K562 (cell line): ENCODE data around the gene FKBP1B. TPM values are rescaled to one million over a fixed set of nuclear protein-coding genes. Genes with fewer than 3 reads are reported as not detected.

ENCODE experiments used
- KLF13 ChIP-seq: fragments of 450-650 bp; IDR thresholded peaks from 2 replicates; pipeline ENCODE4 v1.6.1; 2016; ENCODE audit warnings: missing genetic modification characterization, low read depth, mild to moderate bottlenecking, missing compliant biosample characterization, moderate library complexity, borderline replicate concordance
- NEUROD1 ChIP-seq: fragments of 150-350 bp; IDR thresholded peaks from 2 replicates; pipeline ENCODE4 v1.6.1; 2014; ENCODE audit warnings: borderline replicate concordance, low read length, low read depth; ENCODE audit not compliant: partially characterized antibody
- POLR2B ChIP-seq: fragments of 450-650 bp; IDR thresholded peaks from 2 replicates; pipeline ENCODE4 v1.6.1; 2018; ENCODE audit warnings: low read depth; ENCODE audit not compliant: partially characterized antibody
- PTRF ChIP-seq: fragments of 450-650 bp; IDR thresholded peaks from 2 replicates; pipeline ENCODE4 v1.6.1; 2016; ENCODE audit warnings: mild to moderate bottlenecking, missing genetic modification characterization, missing compliant biosample characterization
- SIN3A ChIP-seq, 2 experiments: fragments of 150-350 bp in 1 of 2; IDR thresholded peaks; 2 replicates each; pipeline ENCODE4 v1.6.1; 2011 to 2016; ENCODE audit warnings: borderline replicate concordance in 2 of 2, low read depth in 2 of 2, low read length in 2 of 2, mild to moderate bottlenecking in 2 of 2, moderate library complexity in 2 of 2; ENCODE audit not compliant: control insufficient read depth in 1 of 2
- SMAD1 ChIP-seq: fragments of 150-350 bp; IDR thresholded peaks from 2 replicates; pipeline ENCODE4 v1.6.1; 2014; ENCODE audit warnings: low read length, low read depth; ENCODE audit not compliant: partially characterized antibody
- SP1 ChIP-seq: sonication (generic); formaldehyde crosslinking; IDR thresholded peaks from 2 replicates; pipeline ENCODE4 v1.8.1; 2022; ENCODE audit warnings: mild to moderate bottlenecking, missing genetic modification reagents
- SP2 ChIP-seq: IDR thresholded peaks from 2 replicates; pipeline ENCODE4 v1.6.1; 2011; ENCODE audit warnings: mild to moderate bottlenecking, low read depth, low read length, moderate library complexity; ENCODE audit not compliant: poor library complexity, severe bottlenecking; ENCODE audit errors: extremely low read depth
- THRB ChIP-seq: fragments of 450-650 bp; formaldehyde crosslinking; conservative IDR thresholded peaks from 2 replicates; pipeline ENCODE4 v1.4.0; 2022; ENCODE audit warnings: mild to moderate bottlenecking, missing genetic modification characterization
- XRCC3 ChIP-seq: fragments of 450-650 bp; IDR thresholded peaks from 2 replicates; pipeline ENCODE4 v1.6.1; 2017; ENCODE audit warnings: mild to moderate bottlenecking, moderate library complexity
- YY1 ChIP-seq, 3 experiments: IDR thresholded peaks; 2 replicates each; pipeline ENCODE4 v1.6.1; 2011; ENCODE audit warnings: low read length in 2 of 3, mild to moderate bottlenecking in 2 of 3, moderate library complexity in 2 of 3, borderline replicate concordance in 1 of 3, control low read depth in 1 of 3, low read depth in 1 of 3; ENCODE audit not compliant: insufficient read depth in 3 of 3, insufficient replicate concordance in 2 of 3, control insufficient read depth in 1 of 3, insufficient read length in 1 of 3; ENCODE audit errors: extremely low read depth in 1 of 3
- ZBTB17 ChIP-seq: fragments of 450-650 bp; formaldehyde crosslinking; IDR thresholded peaks from 2 replicates; pipeline ENCODE4 v1.4.0; 2020; ENCODE audit warnings: mild to moderate bottlenecking
- ZNF586 ChIP-seq: fragments of 450-650 bp; formaldehyde crosslinking; conservative IDR thresholded peaks from 2 replicates; pipeline ENCODE4 v1.4.0; 2020; ENCODE audit warnings: mild to moderate bottlenecking, moderate library complexity
- ZNF830 ChIP-seq: fragments of 250-450 bp; sonication (Bioruptor Pico); IDR thresholded peaks from 2 replicates; pipeline ENCODE4 v1.5.0; 2021; ENCODE audit warnings: mild to moderate bottlenecking
- polyA plus RNA-seq, 8 experiments: library from polyadenylated mRNA; depleted of rRNA in 4 of 8; stranded (reverse) in 5 of 8; unstranded in 3 of 8; fragments of >200 nt; fragmentation: Nextera tagmentation in 2 of 8; fragmentation: Illumina TruSeq in 1 of 8; extraction: Ambion mirVana in 2 of 8; extraction: Trizol in 1 of 8; gene quantifications; 2 replicates each; pipeline versions ENCODE4 v1.2.1 to v1.2.3, GENCODE V29; 2011 to 2014; ENCODE audit warnings: inconsistent platforms in 1 of 8, missing spikeins in 1 of 8
- total RNA-seq, 7 experiments: library from RNA; depleted of rRNA in 6 of 7; stranded (reverse); fragments of >200 nt in 6 of 7; fragmentation: Illumina TruSeq in 2 of 7; extraction: Trizol in 2 of 7; gene quantifications; 2 replicates each; pipeline versions ENCODE4 v1.2.1 to v1.2.3, GENCODE V29; 2011 to 2021; ENCODE audit warnings: low replicate concordance in 1 of 7
- TF ChIP-seq, protein P1 (sequence below), 2 experiments: fragments of 450-650 bp; IDR thresholded peaks; 2 replicates each; pipeline ENCODE4 v1.6.1; 2016
- TF ChIP-seq, protein P2 (sequence below): fragments of 450-650 bp; IDR thresholded peaks from 2 replicates; pipeline ENCODE4 v1.6.1; 2014; ENCODE audit warnings: low read depth, mild to moderate bottlenecking, moderate library complexity, borderline replicate concordance
- TF ChIP-seq, protein P3 (sequence below), 2 experiments: fragments of 150-350 bp in 1 of 2; IDR thresholded peaks; 2 replicates each; pipeline ENCODE4 v1.6.1; 2012 to 2016; ENCODE audit warnings: low read depth in 2 of 2, low read length in 2 of 2, mild to moderate bottlenecking in 1 of 2, moderate library complexity in 1 of 2

FKBP1B gene
- total and polyA plus RNA-seq, 9 of the 15 experiments (the other 6 are each of a cell fraction or from before 2014, with no cell fraction given) = 0.58 to 9.4 (median 1.6) TPM

GRCh38 chr2:24046930-24047702 lies 2.4 kb upstream of the FKBP1B start, which contains the start of gene WDCP (continued):
- TF ChIP-seq, protein P1, sequence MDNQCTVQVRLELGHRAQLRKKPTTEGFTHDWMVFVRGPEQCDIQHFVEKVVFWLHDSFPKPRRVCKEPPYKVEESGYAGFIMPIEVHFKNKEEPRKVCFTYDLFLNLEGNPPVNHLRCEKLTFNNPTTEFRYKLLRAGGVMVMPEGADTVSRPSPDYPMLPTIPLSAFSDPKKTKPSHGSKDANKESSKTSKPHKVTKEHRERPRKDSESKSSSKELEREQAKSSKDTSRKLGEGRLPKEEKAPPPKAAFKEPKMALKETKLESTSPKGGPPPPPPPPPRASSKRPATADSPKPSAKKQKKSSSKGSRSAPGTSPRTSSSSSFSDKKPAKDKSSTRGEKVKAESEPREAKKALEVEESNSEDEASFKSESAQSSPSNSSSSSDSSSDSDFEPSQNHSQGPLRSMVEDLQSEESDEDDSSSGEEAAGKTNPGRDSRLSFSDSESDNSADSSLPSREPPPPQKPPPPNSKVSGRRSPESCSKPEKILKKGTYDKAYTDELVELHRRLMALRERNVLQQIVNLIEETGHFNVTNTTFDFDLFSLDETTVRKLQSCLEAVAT (IDR thresholded peaks at IDR 0.05) = peak; percentile 56 to 67; a peak in 2 of 4 replicates
- TF ChIP-seq NEUROD1 (peak; percentile 80), POLR2B (peak; percentile 92), THRB (peak; percentile 85; the same call in 1 of the 2 replicates), SP1 (peak; percentile 68), SMAD1 (peak; percentile 32), YY1 (IDR thresholded peaks at IDR 0.05; ENCODE audit: borderline replicate concordance in 1 of 3, control insufficient read depth in 1 of 3, extremely low read depth in 1 of 3, insufficient read depth in 3 of 3, insufficient read length in 1 of 3, insufficient replicate concordance in 2 of 3, low read depth in 1 of 3, low read length in 2 of 3) (peak in 1 of 3 experiments; percentile 21), SP2 (peak; percentile 88), ZNF830 (no peak), XRCC3 (no peak), ZBTB17 (CRISPR knock-in tag) (peak; percentile 69; the same call in 1 of the 2 replicates), SIN3A (IDR thresholded peaks at IDR 0.05; ENCODE audit: borderline replicate concordance in 2 of 2, control insufficient read depth in 1 of 2, low read depth in 2 of 2, low read length in 2 of 2) (peak; percentile 52 to 70; a peak in 2 of 4 replicates), KLF13 (tag) (no peak), PTRF (tag) (no peak), ZNF586 (CRISPR knock-in tag) (no peak)
- TF ChIP-seq, protein P2, sequence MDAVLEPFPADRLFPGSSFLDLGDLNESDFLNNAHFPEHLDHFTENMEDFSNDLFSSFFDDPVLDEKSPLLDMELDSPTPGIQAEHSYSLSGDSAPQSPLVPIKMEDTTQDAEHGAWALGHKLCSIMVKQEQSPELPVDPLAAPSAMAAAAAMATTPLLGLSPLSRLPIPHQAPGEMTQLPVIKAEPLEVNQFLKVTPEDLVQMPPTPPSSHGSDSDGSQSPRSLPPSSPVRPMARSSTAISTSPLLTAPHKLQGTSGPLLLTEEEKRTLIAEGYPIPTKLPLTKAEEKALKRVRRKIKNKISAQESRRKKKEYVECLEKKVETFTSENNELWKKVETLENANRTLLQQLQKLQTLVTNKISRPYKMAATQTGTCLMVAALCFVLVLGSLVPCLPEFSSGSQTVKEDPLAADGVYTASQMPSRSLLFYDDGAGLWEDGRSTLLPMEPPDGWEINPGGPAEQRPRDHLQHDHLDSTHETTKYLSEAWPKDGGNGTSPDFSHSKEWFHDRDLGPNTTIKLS = peak; percentile 83
- TF ChIP-seq, protein P3, sequence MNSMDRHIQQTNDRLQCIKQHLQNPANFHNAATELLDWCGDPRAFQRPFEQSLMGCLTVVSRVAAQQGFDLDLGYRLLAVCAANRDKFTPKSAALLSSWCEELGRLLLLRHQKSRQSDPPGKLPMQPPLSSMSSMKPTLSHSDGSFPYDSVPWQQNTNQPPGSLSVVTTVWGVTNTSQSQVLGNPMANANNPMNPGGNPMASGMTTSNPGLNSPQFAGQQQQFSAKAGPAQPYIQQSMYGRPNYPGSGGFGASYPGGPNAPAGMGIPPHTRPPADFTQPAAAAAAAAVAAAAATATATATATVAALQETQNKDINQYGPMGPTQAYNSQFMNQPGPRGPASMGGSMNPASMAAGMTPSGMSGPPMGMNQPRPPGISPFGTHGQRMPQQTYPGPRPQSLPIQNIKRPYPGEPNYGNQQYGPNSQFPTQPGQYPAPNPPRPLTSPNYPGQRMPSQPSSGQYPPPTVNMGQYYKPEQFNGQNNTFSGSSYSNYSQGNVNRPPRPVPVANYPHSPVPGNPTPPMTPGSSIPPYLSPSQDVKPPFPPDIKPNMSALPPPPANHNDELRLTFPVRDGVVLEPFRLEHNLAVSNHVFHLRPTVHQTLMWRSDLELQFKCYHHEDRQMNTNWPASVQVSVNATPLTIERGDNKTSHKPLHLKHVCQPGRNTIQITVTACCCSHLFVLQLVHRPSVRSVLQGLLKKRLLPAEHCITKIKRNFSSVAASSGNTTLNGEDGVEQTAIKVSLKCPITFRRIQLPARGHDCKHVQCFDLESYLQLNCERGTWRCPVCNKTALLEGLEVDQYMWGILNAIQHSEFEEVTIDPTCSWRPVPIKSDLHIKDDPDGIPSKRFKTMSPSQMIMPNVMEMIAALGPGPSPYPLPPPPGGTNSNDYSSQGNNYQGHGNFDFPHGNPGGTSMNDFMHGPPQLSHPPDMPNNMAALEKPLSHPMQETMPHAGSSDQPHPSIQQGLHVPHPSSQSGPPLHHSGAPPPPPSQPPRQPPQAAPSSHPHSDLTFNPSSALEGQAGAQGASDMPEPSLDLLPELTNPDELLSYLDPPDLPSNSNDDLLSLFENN (IDR thresholded peaks at IDR 0.05; ENCODE audit: low read depth in 2 of 2, low read length in 2 of 2) = 0 out of 4 replicates have a peak, but pooled peaks of 1 of the 2 experiments have one; percentile 21
